Omental fat pad (tissue), 4 donors: ENCODE measurements around the gene MLIP. TPM values are rescaled to one million over a fixed set of nuclear protein-coding genes. Genes with fewer than 3 reads are reported as not detected.
"Not testable (repeated sequence)": the region's sequence is repeated elsewhere in the genome, so short reads cannot be mapped to it uniquely, and the experiment has no call there.

Experiments used
- ATAC-seq: fragments of 150-250 bp; one replicate; pipeline ENCODE4 v1.9.1; 2016; ENCODE audit warnings: mild to moderate bottlenecking, moderate library complexity; ENCODE audit not compliant: low FRiP score
- DNase-seq: peaks from one replicate; pipeline ENCODE4 v3.0.0-alpha.2; 2019; ENCODE audit warnings: low spot score
- total RNA-seq, 4 donors: library from RNA; depleted of rRNA; stranded (reverse); fragments of >200 nt; gene quantifications; one replicate each; pipeline ENCODE4 v1.1.0, GENCODE V29; 2016
- TF ChIP-seq, protein P1 (sequence below), 3 donors: fragments of 450-650 bp; IDR thresholded peaks; one replicate each; pipeline ENCODE4 v1.5.1; 2016 to 2017; ENCODE audit warnings: antibody characterized with exemption in 3 of 3, mild to moderate bottlenecking in 3 of 3, moderate library complexity in 2 of 3

Gene MLIP
- total RNA-seq, 4 donors from 2014 or later: 0.47 to 2.3 (median 0.75) TPM; not detected in 1

DNA sequence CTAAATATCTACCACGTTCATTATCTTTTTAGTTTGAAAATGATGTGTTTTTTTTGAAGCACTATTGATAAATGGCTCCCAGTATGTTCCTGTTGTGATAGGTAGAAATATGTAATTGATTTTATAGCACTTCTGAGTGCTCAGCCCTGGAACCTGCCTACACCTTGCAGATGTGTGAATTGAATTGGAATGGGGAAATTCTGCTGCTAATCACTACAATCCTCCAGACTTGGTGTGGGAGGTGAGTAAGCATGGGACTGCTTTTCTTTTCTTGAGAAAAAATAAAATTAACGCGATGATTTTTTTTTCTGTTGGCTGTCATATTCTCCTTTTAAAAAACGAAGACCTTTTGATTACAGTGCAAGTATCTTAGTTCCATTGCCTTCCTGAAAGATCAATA, 37.1 kb upstream of the MLIP start:
- TF ChIP-seq, protein P1, sequence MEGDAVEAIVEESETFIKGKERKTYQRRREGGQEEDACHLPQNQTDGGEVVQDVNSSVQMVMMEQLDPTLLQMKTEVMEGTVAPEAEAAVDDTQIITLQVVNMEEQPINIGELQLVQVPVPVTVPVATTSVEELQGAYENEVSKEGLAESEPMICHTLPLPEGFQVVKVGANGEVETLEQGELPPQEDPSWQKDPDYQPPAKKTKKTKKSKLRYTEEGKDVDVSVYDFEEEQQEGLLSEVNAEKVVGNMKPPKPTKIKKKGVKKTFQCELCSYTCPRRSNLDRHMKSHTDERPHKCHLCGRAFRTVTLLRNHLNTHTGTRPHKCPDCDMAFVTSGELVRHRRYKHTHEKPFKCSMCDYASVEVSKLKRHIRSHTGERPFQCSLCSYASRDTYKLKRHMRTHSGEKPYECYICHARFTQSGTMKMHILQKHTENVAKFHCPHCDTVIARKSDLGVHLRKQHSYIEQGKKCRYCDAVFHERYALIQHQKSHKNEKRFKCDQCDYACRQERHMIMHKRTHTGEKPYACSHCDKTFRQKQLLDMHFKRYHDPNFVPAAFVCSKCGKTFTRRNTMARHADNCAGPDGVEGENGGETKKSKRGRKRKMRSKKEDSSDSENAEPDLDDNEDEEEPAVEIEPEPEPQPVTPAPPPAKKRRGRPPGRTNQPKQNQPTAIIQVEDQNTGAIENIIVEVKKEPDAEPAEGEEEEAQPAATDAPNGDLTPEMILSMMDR (IDR thresholded peaks at IDR 0.05): no peak
- DNase-seq (no peak), ATAC-seq (no peak)

DNA sequence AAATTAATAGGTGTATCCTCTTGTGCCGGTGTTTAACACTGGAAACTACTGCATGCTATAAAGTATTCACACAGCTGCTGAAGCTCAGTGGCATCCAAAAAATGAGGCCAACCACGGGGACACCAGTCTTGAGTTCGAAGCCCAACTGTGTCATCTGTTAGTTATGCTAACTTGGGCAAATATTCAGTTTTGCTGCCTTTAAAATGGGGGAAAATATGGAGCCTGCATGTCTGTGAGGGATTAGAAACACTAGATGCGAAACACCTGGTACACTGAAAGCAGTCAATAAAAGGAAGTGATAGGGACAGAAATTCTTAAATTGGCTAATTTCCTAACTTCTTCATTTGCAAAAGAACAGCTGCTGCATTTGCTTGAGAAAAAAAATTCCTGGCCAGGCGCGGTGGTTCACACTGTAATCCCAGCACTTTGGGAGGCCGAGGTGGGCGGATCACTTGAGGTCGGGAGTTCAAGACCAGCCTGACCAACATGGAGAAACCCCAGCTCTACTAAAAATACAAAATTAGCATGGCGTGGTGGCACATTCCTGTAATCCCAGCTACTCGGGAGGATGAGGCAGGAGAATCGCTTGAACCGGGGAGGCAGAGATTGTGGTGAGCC, 36.6 kb upstream of the MLIP start:
- DNase-seq: no peak
- TF ChIP-seq, protein P1 (IDR thresholded peaks at IDR 0.05): no peak
- ATAC-seq: no peak

DNA sequence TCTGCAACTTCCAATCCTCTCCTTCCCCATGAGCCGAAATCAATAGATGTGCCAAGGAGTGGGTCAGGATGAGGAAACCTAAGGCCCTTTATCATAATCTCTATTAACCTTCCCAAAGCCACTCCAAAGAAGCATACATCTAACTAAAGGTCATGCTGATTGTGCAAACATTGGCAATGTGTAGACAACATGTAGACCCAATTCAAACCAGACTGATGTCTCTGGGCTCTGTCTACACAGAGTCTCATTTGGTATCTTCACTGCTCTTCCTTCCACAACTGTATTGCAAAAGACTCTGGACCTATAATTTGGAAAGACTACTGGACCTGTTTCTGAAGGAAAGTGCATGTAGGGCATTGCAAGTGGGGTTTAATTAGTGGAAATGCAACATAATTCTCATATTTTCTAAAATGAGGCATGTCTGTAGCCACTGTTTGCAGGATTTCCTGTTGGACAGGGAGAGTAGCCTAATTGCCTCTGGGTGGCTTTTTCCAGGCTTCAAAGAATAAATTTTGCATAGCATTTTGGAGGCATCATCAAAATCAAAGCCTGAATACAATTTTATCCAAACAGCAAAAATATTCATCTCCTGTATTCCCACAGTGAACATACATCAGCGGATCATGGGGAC, 35.0 kb upstream of the MLIP start:
- no peak for ATAC-seq
- TF ChIP-seq, protein P1 (IDR thresholded peaks at IDR 0.05): no peak
- DNase-seq: no peak

DNA sequence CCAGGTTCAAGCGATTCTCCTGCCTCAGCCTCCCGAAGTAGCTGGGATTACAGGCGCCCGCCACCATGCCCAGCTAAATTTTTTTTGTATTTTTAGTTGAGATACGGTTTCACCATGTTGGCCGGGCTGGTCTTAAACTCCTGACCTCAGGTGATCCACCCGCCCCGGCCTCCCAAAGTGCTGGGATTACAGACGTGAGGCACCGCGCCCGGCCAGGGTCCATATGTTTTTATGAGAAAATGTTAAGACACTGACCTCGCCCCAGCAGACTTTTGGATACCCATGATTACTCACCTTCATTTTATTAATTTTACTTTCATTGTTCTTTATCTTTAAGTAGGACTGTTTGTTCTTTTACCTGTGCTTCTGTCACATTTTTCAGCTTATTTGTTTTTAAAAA, 29.7 kb upstream of the MLIP start:
- not testable (repeated sequence) for DNase-seq, ATAC-seq

DNA sequence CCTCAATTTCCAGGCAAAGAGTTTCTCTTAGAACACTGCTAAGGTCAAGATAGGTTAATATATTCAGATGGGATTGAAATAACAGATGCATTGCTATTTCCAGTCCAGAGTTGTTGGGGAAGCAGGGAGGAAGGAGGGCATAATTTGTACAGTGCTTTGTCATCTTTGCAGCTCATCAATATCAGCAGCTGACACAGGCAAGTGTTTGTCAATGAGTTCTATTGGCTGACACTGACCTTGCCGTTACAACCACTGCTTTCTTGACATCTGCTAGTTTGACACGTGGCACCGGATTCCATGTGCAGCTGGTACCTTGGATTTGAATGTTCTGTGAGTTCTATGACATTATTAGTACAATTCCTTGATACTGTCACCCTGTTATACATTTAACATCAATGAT, 28.0 kb upstream of the MLIP start:
- TF ChIP-seq, protein P1 (IDR thresholded peaks at IDR 0.05): no peak
- no peak for ATAC-seq
- DNase-seq: no peak

DNA sequence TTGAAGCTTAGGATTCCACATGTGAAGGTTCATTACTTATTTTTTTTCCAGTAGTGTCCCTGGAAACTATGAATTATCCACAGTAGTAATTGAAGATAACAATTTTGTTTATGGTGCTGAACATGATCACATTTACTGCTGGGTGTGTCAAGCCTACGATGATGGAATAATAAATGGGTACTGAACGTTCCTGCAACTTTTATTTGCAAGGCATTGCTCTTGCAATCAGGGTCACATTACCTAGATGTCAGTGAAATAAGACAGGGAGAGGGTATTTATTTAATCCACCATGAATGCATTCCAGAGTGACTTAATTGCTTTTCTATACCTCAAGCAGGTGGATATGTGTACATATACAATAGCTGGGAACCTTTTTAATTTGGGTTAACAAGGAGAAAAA, 27.0 kb upstream of the MLIP start:
- no peak for DNase-seq
- TF ChIP-seq, protein P1 (IDR thresholded peaks at IDR 0.05): no peak
- ATAC-seq: no peak

DNA sequence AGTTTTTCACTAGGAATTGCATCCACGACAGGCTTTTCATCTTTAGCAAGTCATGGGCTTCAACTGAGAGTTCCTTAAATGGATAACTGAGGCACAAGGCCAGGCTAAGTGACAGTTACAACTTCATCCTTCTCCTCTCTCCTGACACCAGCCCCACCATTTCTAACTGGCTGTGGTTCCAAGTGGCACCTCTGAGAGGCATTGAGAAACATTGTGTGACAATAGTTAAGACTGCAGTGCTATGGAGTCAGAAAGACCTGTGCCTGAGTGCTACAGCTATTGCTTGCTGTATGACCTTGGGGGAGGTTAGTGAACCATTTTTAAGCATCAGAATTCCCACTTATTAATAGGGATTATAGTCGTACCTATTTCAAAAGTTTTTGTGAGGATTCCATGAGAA, 26.2 kb upstream of the MLIP start:
- TF ChIP-seq, protein P1 (IDR thresholded peaks at IDR 0.05): no peak
- ATAC-seq (no peak), DNase-seq (no peak)
